ENCODE measurements around the gene AEBP1.
A peak's percentile ranks its signal among the peaks of the same experiment; 100 is the strongest.

AEBP1 gene

DNA sequence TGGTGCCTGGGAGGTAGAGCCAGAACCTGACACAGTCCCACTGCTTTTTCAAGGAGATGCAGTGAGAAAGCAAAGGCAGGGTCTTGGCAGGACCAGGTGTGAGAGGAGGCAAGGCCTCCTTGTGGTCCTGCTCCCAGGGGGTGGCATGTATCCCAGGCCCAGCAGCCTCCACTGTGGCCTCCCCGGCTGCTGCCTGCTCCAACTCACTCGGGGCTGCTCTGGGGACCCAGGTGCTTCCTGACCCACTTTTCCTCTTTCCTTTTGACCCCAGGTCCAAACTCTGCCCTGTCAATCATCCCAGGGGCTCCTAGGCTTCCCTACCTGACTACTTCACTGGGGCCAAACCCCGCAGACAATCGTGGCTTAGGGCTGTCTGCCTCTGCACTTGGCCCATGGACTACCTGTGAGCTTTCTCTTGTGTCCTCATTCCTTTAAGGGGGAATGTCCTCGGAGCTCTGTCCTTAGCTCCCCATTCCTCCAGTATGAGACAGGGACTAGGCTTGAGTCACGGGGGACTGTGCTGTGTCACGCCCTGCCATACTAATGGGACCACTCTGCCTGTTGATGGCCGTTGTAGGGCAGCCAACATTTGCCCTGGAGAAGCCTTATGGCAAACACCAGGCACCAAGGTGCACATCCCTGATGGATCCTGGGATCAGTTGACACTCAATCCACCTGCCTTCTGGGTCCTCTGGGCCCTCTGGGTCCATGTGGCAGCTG is 1.1 kb upstream of the AEBP1 start:
- H3K27ac ChIP-seq = no peak overlapping the region

DNA sequence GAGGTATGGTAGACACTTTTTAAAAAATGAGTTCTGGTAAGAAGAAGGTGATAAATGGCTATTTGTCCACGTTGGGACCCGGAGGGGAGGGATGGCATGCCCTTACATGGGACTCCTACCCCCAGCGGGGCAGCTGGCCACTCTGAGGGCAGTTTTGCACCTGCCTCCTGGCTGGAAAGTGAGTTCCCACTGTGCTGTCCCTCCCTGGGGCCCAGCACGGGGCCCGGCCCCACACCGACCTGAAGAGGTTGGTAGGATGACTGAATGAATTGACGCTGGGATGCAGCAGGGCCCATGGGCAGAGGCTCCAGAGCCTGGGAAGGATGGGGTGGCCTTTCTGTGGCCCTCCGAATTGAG is 601 bp upstream of the AEBP1 start:
- H3K4me3 ChIP-seq = peak overlapping the region; percentile 69
- H3K36me3 ChIP-seq (ENCODE audit: insufficient read depth, low read length) = no peaks in the 10 kb centered on the region
- DNase-seq (ENCODE audit: low read depth, low spot score) = no peak
- TF ChIP-seq FOXP2 (optimal IDR thresholded peaks at IDR 0.05; ENCODE audit: control extremely low read depth, extremely low read length, insufficient read depth) (no peak), POLR2AphosphoS5 (IDR thresholded peaks at IDR 0.05; ENCODE audit: borderline replicate concordance, low read depth, low read length) (no peak), EZH2 (IDR thresholded peaks at IDR 0.05) (no peak)
- H3K9ac ChIP-seq (ENCODE audit: insufficient read length) = no peak overlapping the region
- no peaks in the 10 kb centered on the region for H3K9me3 ChIP-seq (ENCODE audit: low read depth, low read length)
- H3K27ac ChIP-seq = no peak overlapping the region

More for the DNA sequence above, 1.1 kb upstream of the AEBP1 start:
- TF ChIP-seq EZH2 (IDR thresholded peaks at IDR 0.05) = no peak
- TF ChIP-seq FOXP2 (optimal IDR thresholded peaks at IDR 0.05; ENCODE audit: control extremely low read depth, extremely low read length, insufficient read depth) = no peak
- TF ChIP-seq POLR2AphosphoS5 (IDR thresholded peaks at IDR 0.05; ENCODE audit: borderline replicate concordance, low read depth, low read length) = no peak
- H3K9ac ChIP-seq (ENCODE audit: insufficient read length) = no peak overlapping the region
- no peak overlapping the region for H3K4me3 ChIP-seq
- no peak for DNase-seq (ENCODE audit: low read depth, low spot score)
- H3K9me3 ChIP-seq (ENCODE audit: low read depth, low read length) = no peaks in the 10 kb centered on the region
- H3K36me3 ChIP-seq (ENCODE audit: insufficient read depth, low read length) = no peaks in the 10 kb centered on the region

DNA sequence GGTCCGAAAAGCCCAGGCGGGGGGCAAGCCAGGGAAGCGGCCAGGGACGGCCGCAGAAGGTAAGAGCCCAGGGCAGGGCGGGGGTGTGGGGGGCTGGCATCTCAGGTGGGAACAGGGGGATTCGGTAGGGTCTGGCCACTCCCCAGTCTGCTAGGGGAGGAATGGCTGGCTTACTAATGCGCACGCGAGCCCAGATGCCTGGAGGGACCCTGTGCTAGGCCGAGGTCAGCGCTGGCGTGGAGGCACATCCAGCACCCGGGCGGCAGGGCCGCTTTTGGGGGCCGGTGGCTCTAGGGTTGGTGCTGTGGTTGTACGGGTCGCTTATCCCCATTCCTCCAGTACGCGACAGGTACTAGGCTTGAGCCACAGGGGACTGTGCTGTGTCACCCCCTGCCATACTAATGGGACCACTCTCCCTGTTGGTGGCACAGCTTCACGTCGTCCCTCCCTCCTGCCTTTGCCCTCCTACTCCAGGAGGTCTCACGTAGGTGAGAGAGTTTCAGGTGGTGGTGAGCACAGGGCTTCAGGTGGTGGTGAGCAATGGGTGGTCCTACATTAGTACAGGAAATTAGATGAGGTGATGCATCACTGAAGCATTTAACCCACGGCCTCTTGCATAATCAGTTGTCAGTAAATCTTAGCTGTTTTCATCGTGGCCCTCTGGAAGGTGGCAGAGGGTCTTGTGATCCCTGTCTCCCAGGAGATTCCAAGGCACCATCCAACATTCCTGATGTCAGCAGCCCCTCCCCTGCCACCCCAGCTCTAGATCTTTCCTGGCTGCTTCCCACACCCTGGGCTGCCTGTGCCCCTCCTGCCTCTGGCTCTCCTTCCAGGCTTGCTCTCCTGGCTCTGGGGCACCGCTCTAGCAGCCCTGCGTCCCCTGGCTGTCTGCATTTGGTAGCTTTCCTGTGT is 971 bp downstream of the AEBP1 start:
- no peaks in the 10 kb centered on the region for H3K9me3 ChIP-seq (ENCODE audit: low read depth, low read length)
- H3K27ac ChIP-seq = no peak overlapping the region
- H3K36me3 ChIP-seq (ENCODE audit: insufficient read depth, low read length) = no peaks in the 10 kb centered on the region
- H3K4me3 ChIP-seq = peak overlapping the region; percentile 84
- no peak for TF ChIP-seq FOXP2 (optimal IDR thresholded peaks at IDR 0.05; ENCODE audit: control extremely low read depth, extremely low read length, insufficient read depth)
- TF ChIP-seq POLR2AphosphoS5 (IDR thresholded peaks at IDR 0.05; ENCODE audit: borderline replicate concordance, low read depth, low read length) = no peak
- no peak for TF ChIP-seq EZH2 (IDR thresholded peaks at IDR 0.05)
- H3K9ac ChIP-seq (ENCODE audit: insufficient read length) = peak overlapping the region; percentile 77
- no peak for DNase-seq (ENCODE audit: low read depth, low spot score)

DNA sequence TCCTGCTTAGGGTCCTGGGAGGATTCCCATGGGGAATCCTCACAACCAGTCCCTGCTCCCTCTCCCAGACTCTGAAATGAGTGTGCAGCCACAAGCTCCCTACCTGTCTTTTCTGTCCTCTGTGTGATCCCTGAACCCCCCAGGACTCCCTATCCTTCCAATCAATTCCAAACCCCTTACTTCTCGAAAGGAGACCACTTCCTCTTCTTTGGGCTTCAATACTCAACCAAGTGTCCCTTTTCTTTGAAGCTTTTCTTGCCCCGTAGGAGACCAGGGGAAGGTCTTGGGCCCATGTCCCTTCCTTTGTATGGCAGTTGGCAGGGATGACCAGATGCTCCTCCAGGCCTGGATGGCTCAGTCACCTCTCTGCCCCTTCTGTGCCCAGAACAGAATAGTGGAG is 1.7 kb downstream of the AEBP1 start:
- no peak for TF ChIP-seq EZH2 (IDR thresholded peaks at IDR 0.05)
- TF ChIP-seq POLR2AphosphoS5 (IDR thresholded peaks at IDR 0.05; ENCODE audit: borderline replicate concordance, low read depth, low read length) = no peak
- TF ChIP-seq FOXP2 (optimal IDR thresholded peaks at IDR 0.05; ENCODE audit: control extremely low read depth, extremely low read length, insufficient read depth) = no peak
- H3K36me3 ChIP-seq (ENCODE audit: insufficient read depth, low read length) = no peaks in the 10 kb centered on the region
- H3K27ac ChIP-seq = no peak overlapping the region
- H3K4me3 ChIP-seq = peak overlapping the region; percentile 84; the same call in 1 of the 2 replicates
- DNase-seq (ENCODE audit: low read depth, low spot score) = no peak
- H3K9ac ChIP-seq (ENCODE audit: insufficient read length) = no peak overlapping the region
- no peaks in the 10 kb centered on the region for H3K9me3 ChIP-seq (ENCODE audit: low read depth, low read length)

DNA sequence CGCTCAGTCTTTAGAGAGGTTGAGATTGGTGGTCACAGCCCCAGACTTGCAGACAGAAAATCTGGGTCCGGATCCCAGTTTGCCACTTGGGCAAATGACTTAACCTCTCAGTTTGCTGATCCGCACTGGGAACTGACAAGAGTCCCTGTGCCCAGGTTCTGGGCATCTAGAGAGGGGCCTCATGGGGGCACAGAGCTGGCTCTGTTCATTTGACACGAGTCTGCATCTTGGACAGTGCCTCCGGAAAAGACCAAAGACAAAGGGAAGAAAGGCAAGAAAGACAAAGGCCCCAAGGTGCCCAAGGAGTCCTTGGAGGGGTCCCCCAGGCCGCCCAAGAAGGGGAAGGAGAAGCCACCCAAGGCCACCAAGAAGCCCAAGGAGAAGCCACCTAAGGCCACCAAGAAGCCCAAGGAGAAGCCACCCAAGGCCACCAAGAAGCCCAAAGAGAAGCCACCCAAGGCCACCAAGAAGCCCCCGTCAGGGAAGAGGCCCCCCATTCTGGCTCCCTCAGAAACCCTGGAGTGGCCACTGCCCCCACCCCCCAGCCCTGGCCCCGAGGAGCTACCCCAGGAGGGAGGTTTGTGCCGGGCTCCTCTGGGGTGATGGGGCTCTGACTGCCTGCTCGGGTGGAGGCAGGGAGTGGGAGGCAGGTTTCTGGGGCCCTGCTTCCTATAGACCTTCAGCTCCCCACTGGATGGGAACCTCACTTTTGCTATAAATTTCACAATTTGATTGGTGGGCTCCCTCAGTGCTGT is 2.3 kb downstream of the AEBP1 start:
- H3K36me3 ChIP-seq (ENCODE audit: insufficient read depth, low read length) = no peaks in the 10 kb centered on the region
- no peak overlapping the region for H3K4me3 ChIP-seq
- no peak overlapping the region for H3K9ac ChIP-seq (ENCODE audit: insufficient read length)
- DNase-seq (ENCODE audit: low read depth, low spot score) = no peak
- no peaks in the 10 kb centered on the region for H3K9me3 ChIP-seq (ENCODE audit: low read depth, low read length)
- TF ChIP-seq EZH2 (IDR thresholded peaks at IDR 0.05) = no peak
- TF ChIP-seq FOXP2 (optimal IDR thresholded peaks at IDR 0.05; ENCODE audit: control extremely low read depth, extremely low read length, insufficient read depth) = no peak
- no peak for TF ChIP-seq POLR2AphosphoS5 (IDR thresholded peaks at IDR 0.05; ENCODE audit: borderline replicate concordance, low read depth, low read length)
- no peak overlapping the region for H3K27ac ChIP-seq

DNA sequence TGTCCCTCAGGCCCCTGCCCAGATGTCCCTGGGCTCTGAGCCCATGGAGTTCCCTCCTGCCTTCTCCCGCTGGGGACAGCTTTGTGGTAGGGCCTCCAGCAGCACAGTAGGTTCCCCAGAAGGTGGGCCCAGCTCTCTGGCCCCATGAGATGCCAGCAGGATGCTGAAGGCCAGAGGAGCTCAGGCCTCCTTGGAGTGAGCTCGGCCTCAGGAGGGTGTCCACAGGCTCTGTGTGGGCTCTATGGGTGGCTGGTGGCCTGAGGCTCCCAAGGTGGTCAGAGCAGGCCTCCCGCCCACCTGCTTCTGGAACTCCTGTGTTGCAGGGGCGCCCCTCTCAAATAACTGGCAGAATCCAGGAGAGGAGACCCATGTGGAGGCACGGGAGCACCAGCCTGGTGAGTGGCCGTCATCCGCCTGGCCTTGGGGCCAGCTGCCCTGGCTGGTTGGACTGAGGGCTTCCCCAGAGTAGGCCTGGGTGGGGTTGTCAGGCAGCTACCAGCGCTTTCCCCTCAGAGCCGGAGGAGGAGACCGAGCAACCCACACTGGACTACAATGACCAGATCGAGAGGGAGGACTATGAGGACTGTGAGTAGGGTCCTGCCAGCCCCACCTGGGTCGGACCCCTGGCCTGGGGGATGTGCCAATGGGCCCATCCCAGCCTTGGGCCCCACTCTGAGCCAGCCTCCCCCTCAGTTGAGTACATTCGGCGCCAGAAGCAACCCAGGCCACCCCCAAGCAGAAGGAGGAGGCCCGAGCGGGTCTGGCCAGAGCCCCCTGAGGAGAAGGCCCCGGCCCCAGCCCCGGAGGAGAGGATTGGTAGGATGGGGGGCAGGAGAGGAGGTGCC is 3.2 kb downstream of the AEBP1 start:
- TF ChIP-seq FOXP2 (optimal IDR thresholded peaks at IDR 0.05; ENCODE audit: control extremely low read depth, extremely low read length, insufficient read depth) (no peak), EZH2 (IDR thresholded peaks at IDR 0.05) (no peak), POLR2AphosphoS5 (IDR thresholded peaks at IDR 0.05; ENCODE audit: borderline replicate concordance, low read depth, low read length) (no peak)
- no peak overlapping the region for H3K4me3 ChIP-seq
- H3K36me3 ChIP-seq (ENCODE audit: insufficient read depth, low read length) = no peaks in the 10 kb centered on the region
- DNase-seq (ENCODE audit: low read depth, low spot score) = no peak
- no peaks in the 10 kb centered on the region for H3K9me3 ChIP-seq (ENCODE audit: low read depth, low read length)
- H3K27ac ChIP-seq = no peak overlapping the region
- no peak overlapping the region for H3K9ac ChIP-seq (ENCODE audit: insufficient read length)

DNA sequence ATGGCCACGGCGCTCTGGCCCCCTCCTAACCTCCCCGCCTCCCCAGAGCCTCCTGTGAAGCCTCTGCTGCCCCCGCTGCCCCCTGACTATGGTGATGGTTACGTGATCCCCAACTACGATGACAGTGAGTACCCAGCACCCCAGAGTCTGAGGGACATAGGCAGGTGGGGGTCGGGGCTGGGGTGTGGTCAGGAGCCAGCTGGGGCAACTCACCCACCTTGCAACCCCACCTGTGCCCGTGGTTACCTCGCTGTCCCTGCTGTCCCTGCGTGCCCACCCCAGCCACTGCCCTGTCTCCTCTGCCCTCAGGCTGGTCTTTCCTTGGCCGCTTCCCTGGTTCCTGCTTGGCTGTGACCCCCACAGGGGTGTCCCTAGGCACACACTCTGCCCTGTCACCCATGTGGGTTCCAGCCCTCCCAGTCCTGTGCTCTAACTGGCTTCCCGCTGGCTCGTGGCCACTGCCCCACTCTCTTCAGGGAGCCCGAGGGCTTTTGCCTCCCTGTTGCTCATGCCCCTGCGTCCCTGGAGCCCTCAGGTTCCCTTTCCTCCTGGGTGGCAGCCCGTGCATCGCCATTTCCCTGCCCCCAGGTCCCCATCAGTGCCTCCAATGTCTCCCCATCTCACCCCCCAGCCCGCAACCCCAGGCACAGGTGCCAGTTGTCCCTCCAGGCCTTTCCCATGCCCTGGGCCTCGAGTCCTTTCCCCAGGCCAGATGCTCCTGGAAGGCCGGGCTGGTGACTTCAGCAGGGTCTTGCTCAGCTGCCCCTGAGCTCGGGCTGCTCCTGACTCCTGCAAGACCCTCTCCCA is 4.0 kb downstream of the AEBP1 start:
- no peak for DNase-seq (ENCODE audit: low read depth, low spot score)
- Histone ChIP-seq H3K36me3 (ENCODE audit: insufficient read depth, low read length) (peaks cover 6% of the 10 kb centered on the region; the same call in 1 of the 2 replicates), H3K4me3 (no peak overlapping the region), H3K27ac (no peak overlapping the region), H3K9me3 (ENCODE audit: low read depth, low read length) (no peaks in the 10 kb centered on the region), H3K9ac (ENCODE audit: insufficient read length) (no peak overlapping the region)
- TF ChIP-seq POLR2AphosphoS5 (IDR thresholded peaks at IDR 0.05; ENCODE audit: borderline replicate concordance, low read depth, low read length) = no peak
- no peak for TF ChIP-seq EZH2 (IDR thresholded peaks at IDR 0.05)
- no peak for TF ChIP-seq FOXP2 (optimal IDR thresholded peaks at IDR 0.05; ENCODE audit: control extremely low read depth, extremely low read length, insufficient read depth)
